Activated T-cell treated with anti-CD3 and anti-CD28 coated beads for 4 hours (primary cell): Measurements from ENCODE around the gene SORBS2.

Experiments used
- DNase-seq: peaks from one replicate; pipeline ENCODE4 v3.0.0-alpha.2; 2020

Gene SORBS2

GRCh38 chr4:185666156-185666555 is 145.8 kb downstream of the SORBS2 start:
- DNase-seq = no peak

DNA sequence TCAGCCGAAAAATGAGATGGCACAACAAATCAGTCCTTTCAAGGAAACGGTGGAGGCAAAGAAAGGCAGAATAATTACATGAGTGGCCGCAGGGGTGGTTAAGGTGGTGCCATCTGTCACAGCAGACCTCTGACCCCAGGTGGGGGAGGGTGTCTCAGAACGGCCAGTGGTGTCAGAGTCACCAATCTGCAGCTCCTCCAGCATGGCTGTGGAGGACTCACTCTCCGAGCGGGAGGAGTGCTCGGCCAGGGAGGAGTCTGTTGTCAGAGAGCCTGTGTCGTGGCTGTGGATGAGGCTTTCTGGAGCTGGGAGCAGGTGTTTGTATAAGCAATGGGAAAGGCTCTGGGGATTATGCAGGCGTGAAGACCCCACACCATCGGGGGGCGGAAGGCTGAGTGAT is 146.3 kb downstream of the SORBS2 start:
- DNase-seq = no peak

DNA sequence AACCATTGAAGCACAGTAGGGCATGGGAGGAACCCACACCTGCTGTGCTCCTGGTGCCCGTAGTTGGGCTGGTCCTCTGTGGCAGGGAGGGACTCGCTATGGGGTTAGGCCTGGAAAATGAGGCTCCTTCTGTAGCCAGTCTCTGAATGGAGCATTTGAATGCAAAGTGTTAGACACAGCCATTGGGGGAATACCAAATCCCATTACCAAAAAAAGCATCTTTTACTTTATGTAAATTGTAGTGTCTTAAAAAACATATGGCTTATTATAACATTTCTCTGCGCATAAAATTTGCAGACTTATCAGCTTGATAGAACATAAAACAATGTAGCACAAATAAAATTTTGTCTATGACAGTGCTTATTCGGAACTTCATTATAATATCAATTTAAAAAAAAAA is 147.5 kb downstream of the SORBS2 start:
- DNase-seq = no peak

GRCh38 chr4:185662030-185662778 is 149.8 kb downstream of the SORBS2 start:
- DNase-seq = no peak

- no peak for DNase-seq
Observed at GRCh38 chr4:185660340-185660739, 151.7 kb downstream of the SORBS2 start.

DNA sequence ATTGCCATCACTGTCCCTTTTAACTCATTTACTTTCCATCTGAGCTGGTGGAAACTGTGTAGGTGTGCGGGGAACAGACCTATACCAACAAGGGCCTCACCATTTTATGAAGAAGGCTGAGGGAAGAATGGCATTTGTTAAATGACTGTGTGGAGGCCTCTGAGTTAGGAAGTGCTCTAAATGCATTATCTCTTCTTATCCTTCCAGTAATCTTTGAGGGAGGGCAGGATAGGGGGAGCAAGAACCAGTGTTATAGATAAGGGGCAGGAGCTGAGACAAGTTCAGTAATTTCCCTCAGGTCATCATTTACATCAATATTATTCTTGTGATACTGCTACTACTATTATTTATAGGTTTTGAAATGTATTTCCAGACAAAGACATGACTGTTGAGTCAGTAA is 154.3 kb downstream of the SORBS2 start:
- DNase-seq = no peak

DNA sequence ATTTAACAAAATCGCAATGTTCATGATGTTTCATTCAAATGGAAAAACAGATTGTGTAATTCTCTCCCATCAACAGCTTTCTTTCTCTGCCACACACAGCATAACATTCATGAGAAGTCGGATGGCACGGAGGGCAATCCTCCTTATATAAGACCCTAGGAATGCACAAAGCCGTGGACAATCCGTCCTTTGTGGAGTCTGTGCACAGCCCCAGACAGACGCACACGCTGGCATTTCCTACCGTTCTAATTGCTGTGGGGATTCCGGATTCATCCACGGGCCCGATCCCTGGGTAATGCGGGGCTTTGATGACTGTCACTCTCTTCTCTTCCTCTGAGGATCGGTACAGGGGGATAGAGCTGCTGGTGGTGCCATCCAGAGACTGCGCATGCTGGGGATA is 154.8 kb downstream of the SORBS2 start:
- DNase-seq = no peak

GRCh38 chr4:185656467-185656931 is 155.5 kb downstream of the SORBS2 start:
- DNase-seq = no peak

DNA sequence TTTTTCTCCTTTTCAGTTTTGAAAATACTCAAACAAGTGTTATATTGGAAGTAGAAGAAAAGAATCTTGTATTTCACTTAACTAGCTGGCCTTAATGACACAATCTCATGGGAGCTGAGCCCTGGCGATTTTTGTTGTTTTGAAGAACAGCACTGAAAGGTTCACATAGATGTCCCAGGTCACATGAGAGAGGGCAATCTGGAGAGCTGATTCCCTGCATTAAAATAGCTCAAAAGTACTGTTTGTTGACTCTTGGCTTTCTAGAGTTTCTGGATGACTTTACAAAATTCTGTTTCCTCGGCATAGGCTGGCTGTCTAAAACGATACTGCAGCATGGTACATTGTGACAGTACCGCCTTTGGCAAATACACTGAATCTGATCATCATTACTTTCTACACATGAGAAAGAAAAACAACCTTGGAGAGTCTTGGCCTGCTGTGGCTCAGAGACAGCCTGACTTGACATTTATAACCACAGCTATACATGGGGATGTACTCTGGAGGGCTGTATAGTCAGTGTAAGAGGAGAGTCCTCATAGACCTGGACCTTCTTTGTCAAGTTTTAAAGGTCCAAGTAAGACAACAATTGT is 156.9 kb downstream of the SORBS2 start:
- no peak for DNase-seq

DNA sequence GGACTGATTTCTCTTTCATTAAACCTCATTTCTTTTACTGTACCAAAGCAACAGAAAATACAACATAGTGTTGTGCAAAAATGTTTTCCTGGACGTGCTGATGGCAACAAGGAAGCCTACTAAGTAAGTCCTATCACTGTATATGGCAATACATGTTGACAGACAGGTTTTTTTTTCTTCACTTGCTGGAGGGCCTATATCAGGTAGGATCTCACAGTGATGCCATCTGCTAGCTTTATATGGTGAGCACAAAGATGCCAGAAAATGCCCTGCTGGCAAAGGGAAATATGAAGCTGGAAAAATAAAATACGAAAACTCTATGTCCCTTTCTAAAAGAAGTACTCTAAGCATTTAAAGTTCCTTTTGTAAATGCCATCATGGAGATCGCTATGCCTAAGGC is 157.7 kb downstream of the SORBS2 start:
- no peak for DNase-seq

- no peak for DNase-seq
Observed at GRCh38 chr4:185651851-185652250, 160.1 kb downstream of the SORBS2 start.

- DNase-seq = no peak
Observed at GRCh38 chr4:185651137-185651677, 160.8 kb downstream of the SORBS2 start.

DNA sequence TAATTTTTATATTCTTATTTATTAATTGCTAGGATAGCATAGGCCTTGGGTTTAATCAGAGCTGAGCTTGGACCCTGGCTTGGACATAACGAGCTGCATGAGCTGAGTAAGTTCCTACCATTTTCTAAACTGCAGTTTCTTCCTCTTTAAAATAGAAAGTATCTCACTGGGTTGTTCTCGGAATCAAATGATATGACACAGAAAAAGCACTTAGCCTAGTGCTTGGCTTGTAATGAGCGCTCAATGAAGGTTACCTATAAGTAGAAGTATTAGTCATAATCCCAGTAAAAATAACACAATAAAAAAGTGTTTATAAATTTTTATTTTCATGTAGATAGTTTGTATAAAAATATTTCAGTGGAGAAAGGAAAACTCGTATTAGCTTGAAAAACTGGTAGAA is 163.4 kb downstream of the SORBS2 start:
- DNase-seq = no peak

GRCh38 chr4:185645403-185645802 is 166.6 kb downstream of the SORBS2 start:
- DNase-seq = no peak

GRCh38 chr4:185644408-185644807 is 167.6 kb downstream of the SORBS2 start:
- DNase-seq = no peak

GRCh38 chr4:185642907-185643306 is 169.1 kb downstream of the SORBS2 start:
- no peak for DNase-seq

GRCh38 chr4:185640811-185641675 is 171.0 kb downstream of the SORBS2 start:
- DNase-seq = no peak

GRCh38 chr4:185638548-185639301 is 173.3 kb downstream of the SORBS2 start:
- no peak for DNase-seq

DNA sequence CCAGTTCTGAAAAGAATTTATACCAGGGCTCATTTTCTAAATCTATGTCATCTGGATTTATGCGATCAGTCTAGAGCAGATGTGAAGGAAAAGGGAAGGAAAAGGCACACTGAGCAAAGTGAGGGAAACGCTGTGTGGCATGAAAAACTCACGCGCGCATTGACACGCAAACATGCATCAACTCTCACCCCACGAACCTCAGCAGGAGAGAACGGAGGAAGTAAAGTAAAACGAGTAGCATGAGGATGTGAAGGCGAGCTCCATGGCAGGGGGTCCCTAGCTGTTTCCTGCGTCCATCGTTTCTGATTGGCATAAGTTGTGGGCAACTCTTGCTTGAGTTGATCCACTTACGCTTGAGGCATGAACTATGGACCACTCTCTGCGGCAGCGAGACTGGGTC is 173.9 kb downstream of the SORBS2 start:
- DNase-seq = no peak

GRCh38 chr4:185637163-185637875 is 174.7 kb downstream of the SORBS2 start:
- no peak for DNase-seq

DNA sequence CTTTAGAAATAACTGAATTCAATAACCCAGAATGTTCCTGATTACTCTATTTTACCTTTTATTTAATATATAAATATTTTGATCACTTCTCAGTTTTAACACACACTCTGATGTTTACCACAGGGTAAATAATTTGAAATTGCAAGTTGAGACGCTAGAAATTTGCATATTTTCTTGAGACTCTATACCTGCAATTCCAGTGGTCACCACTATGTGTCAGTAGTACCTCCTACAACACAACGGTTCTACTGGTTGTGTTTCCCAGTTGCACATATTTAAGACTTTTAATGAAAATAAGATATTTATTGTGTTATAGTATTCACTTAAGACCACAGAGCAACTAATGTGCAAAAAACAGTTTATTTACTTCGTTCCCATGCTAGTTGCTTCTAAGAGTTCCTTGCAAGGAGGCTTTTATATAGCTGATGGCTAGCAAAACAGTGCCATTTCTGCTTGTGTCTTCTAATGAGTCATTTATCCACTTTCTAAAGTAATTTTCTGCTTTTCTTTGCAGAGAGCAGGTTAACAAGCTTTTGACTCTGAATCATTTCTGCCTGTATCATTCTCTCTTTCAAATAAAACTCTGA is 177.8 kb downstream of the SORBS2 start:
- no peak for DNase-seq

- no peak for DNase-seq
Observed at GRCh38 chr4:185626798-185627197, 185.2 kb downstream of the SORBS2 start.
